PFSK-1 (cell line): Measurements from ENCODE around the gene FDX2.

Source experiments
- POLR2AphosphoS5 ChIP-seq: IDR thresholded peaks from 2 replicates; pipeline ENCODE4 v1.6.1; 2012; ENCODE audit warnings: low read depth, mild to moderate bottlenecking, control low read depth, low read length, moderate library complexity
- REST ChIP-seq, 2 experiments: IDR thresholded peaks; 2 replicates each; pipeline versions ENCODE4 v1.6.1 to v1.8.0; 2011 to 2012; ENCODE audit warnings: low read depth in 2 of 2, low read length in 2 of 2, control low read depth in 1 of 2, inconsistent platforms in 1 of 2, mild to moderate bottlenecking in 1 of 2, moderate library complexity in 1 of 2; ENCODE audit not compliant: insufficient read depth in 1 of 2

GRCh38 chr19:10332158-10332964, 16.5 kb upstream of the FDX2 start:
- TF ChIP-seq POLR2AphosphoS5, result no peak; the same call in 1 of the 2 replicates
- TF ChIP-seq REST (IDR thresholded peaks at IDR 0.05; ENCODE audit: insufficient read depth in 1 of 2, low read depth in 2 of 2, low read length in 2 of 2), result no peak; a peak in 1 of 4 replicates
